PC-3 (cell line): ENCODE data around the gene TTBK2. TPM values are rescaled to one million over a fixed set of nuclear protein-coding genes. Genes with fewer than 3 reads are reported as not detected.

Experiments
- ATAC-seq: fragments of 200-7000 bp; cut with Tn5 transposase; 2 replicates; pipeline ENCODE4 v1.9.1; 2020; ENCODE audit warnings: mild to moderate bottlenecking, moderate library complexity
- BruUV-seq: library from RNA; stranded (reverse); fragments of 400-500 nt; replicated peaks from 2 replicates; lab custom pipeline; 2021; lab: Mats Ljungman, UMichigan
- CTCF ChIA-PET: fragments of 300-600 bp; sonication (Branson Sonifier 250); formaldehyde crosslinking; loops from one replicate; lab custom pipeline; 2022; ENCODE audit warnings: antibody characterized with exemption; lab: Charles Lee
- POLR2A ChIA-PET: fragments of 300-600 bp; sonication (Branson Sonifier 250); formaldehyde crosslinking; loops from one replicate; lab custom pipeline; 2022; ENCODE audit warnings: antibody characterized with exemption; ENCODE audit not compliant: unreplicated experiment; lab: Charles Lee
- DNase-seq: peaks from one replicate; pipeline ENCODE4 v3.0.0-alpha.2; 2015
- H2AFZ ChIP-seq: fragments of 300-600 bp; sonication (generic); 2 replicates; pipeline ENCODE4 v1.6.0; 2016; ENCODE audit warnings: antibody characterized with exemption, low read length
- H3F3A ChIP-seq: fragments of 300-600 bp; sonication (generic); one replicate; pipeline ENCODE4 v1.6.0; 2017; ENCODE audit warnings: antibody characterized with exemption, low read length, control low read depth, mild to moderate bottlenecking; ENCODE audit not compliant: unreplicated experiment
- H3K27ac ChIP-seq: fragments of 300-600 bp; sonication (generic); 2 replicates; pipeline ENCODE4 v1.5.1; 2016; ENCODE audit warnings: mild to moderate bottlenecking, low read length
- H3K27me3 ChIP-seq: fragments of 300-600 bp; sonication (generic); 2 replicates; pipeline ENCODE4 v1.6.1; 2016; ENCODE audit warnings: low read length, mixed read lengths
- H3K36me3 ChIP-seq: fragments of 300-600 bp; sonication (generic); 2 replicates; pipeline ENCODE4 v1.6.1; 2016; ENCODE audit warnings: low read depth, mixed run types, low read length, mixed read lengths
- H3K4me1 ChIP-seq: fragments of 300-600 bp; sonication (generic); 2 replicates; pipeline ENCODE4 v1.5.1; 2016; ENCODE audit warnings: low read length; ENCODE audit not compliant: insufficient read depth
- H3K4me2 ChIP-seq: fragments of 300-600 bp; sonication (generic); 2 replicates; pipeline ENCODE4 v1.6.0; 2016; ENCODE audit warnings: low read length
- H3K4me3 ChIP-seq: fragments of 300-600 bp; sonication (generic); 2 replicates; pipeline ENCODE4 v1.5.1; 2016; ENCODE audit warnings: mild to moderate bottlenecking, low read length, mixed read lengths
- H3K79me2 ChIP-seq: fragments of 300-600 bp; sonication (generic); 2 replicates; pipeline ENCODE4 v1.6.1; 2017; ENCODE audit warnings: low read length, mixed read lengths
- H3K9ac ChIP-seq: fragments of 300-600 bp; sonication (generic); 2 replicates; pipeline ENCODE4 v1.6.0; 2016; ENCODE audit warnings: mild to moderate bottlenecking, low read length
- H3K9me2 ChIP-seq: fragments of 300-600 bp; sonication (generic); replicated peaks from 2 replicates; pipeline ENCODE4 v1.6.1; 2016; ENCODE audit warnings: mixed run types, low read length, mixed read lengths
- H3K9me3 ChIP-seq: fragments of 300-600 bp; sonication (generic); 2 replicates; pipeline ENCODE4 v1.6.1; 2016; ENCODE audit warnings: low read length, mixed read lengths
- H4K20me1 ChIP-seq: fragments of 300-600 bp; sonication (generic); 2 replicates; pipeline ENCODE4 v1.6.1; 2016; ENCODE audit warnings: low read length, mixed read lengths
- EZH2 ChIP-seq: fragments of 300-600 bp; sonication (generic); IDR thresholded peaks from one replicate; pipeline ENCODE4 v1.6.1; 2017; ENCODE audit warnings: antibody characterized with exemption, mild to moderate bottlenecking, low read length; ENCODE audit not compliant: unreplicated experiment
- EZH2phosphoT487 ChIP-seq: fragments of 300-600 bp; sonication (generic); IDR thresholded peaks from 2 replicates; pipeline ENCODE4 v1.6.1; 2018; ENCODE audit warnings: mild to moderate bottlenecking, antibody characterized with exemption, low read length, borderline replicate concordance
- intact Hi-C: fragments of 100-400 bp; cut with micrococcal nuclease; formaldehyde crosslinking; loops from 2 replicates; pipeline ENCODE4 v1.9.0; 2023
- total RNA-seq: library from RNA; depleted of rRNA; stranded (reverse); fragments of >200 nt; gene quantifications from 2 replicates; pipeline ENCODE4 v1.2.3, GENCODE V29; 2014
- TF ChIP-seq, protein P1 (sequence below): fragments of 300-600 bp; sonication (generic); conservative IDR thresholded peaks from 2 replicates; pipeline ENCODE4 v1.5.1; 2017; ENCODE audit warnings: antibody characterized with exemption, low read depth, mild to moderate bottlenecking, low read length

The TTBK2 gene
- total RNA-seq, 1 experiment from 2014 or later, result 3.5 TPM

GRCh38 chr15:42931702-42932486 is 11.3 kb upstream of the TTBK2 start:
- no TSS peak for BruUV-seq
- no peaks in the 10 kb centered on the region for H3K27me3 ChIP-seq
- H3K9me3 ChIP-seq, result no peaks in the 10 kb centered on the region
- ATAC-seq (no peak), DNase-seq (no peak)
- H3K27ac ChIP-seq, result no peak overlapping the region
- H3K4me1 ChIP-seq, result peaks cover 6% of the 10 kb centered on the region
- CTCF ChIA-PET, result no interaction called here
- H3F3A ChIP-seq, result no peaks in the 10 kb centered on the region
- no peak for TF ChIP-seq EZH2
- TF ChIP-seq, protein P1, sequence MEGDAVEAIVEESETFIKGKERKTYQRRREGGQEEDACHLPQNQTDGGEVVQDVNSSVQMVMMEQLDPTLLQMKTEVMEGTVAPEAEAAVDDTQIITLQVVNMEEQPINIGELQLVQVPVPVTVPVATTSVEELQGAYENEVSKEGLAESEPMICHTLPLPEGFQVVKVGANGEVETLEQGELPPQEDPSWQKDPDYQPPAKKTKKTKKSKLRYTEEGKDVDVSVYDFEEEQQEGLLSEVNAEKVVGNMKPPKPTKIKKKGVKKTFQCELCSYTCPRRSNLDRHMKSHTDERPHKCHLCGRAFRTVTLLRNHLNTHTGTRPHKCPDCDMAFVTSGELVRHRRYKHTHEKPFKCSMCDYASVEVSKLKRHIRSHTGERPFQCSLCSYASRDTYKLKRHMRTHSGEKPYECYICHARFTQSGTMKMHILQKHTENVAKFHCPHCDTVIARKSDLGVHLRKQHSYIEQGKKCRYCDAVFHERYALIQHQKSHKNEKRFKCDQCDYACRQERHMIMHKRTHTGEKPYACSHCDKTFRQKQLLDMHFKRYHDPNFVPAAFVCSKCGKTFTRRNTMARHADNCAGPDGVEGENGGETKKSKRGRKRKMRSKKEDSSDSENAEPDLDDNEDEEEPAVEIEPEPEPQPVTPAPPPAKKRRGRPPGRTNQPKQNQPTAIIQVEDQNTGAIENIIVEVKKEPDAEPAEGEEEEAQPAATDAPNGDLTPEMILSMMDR, result no peak
- TF ChIP-seq EZH2phosphoT487, result no peak
- no peak overlapping the region for H3K9ac ChIP-seq
- H3K79me2 ChIP-seq, result no peaks in the 10 kb centered on the region
- POLR2A ChIA-PET, result no interaction called here
- no peaks in the 10 kb centered on the region for H3K36me3 ChIP-seq
- H2AFZ ChIP-seq, result no peak overlapping the region
- H3K4me2 ChIP-seq, result no peak overlapping the region
- no peaks in the 10 kb centered on the region for H4K20me1 ChIP-seq
- no peak overlapping the region for H3K4me3 ChIP-seq
- intact Hi-C loops, result no loop called here
- no peaks in the 10 kb centered on the region for H3K9me2 ChIP-seq

DNA sequence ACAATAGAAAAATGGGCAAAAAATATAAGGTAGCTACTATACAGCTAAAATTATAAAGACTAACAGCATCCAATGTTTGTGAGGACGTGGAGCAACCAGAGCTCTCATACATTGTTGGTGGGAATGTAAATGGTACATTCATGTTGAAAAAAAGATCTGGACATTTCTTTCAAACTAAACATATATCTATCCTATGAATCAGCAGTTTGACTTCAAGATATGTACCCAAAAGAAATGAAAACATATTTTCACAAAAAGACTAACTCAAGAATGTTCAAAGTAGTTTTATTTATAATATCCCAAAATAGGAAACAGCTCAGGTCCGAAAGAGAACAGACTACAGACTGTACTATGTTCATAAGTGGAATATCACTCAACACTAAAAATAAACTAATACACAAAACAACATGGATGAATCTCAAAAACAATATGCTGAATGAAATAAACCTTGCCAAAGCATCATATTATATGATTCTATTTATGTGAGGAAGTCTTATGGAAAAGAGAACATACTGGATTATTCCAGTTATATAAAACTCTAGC is 8.8 kb upstream of the TTBK2 start:
- Histone ChIP-seq H3K4me2 (no peak overlapping the region), H3K9me3 (no peaks in the 10 kb centered on the region), H2AFZ (no peak overlapping the region), H3K79me2 (no peaks in the 10 kb centered on the region), H3K36me3 (no peaks in the 10 kb centered on the region), H3K9me2 (no peaks in the 10 kb centered on the region), H3K27ac (no peak overlapping the region), H3F3A (no peaks in the 10 kb centered on the region), H3K4me1 (no peaks in the 10 kb centered on the region; the same call in 1 of the 2 replicates), H3K4me3 (no peak overlapping the region), H3K9ac (no peak overlapping the region), H4K20me1 (no peaks in the 10 kb centered on the region), H3K27me3 (no peaks in the 10 kb centered on the region)
- ATAC-seq (no peak), DNase-seq (no peak)
- intact Hi-C loops, result no loop called here
- TF ChIP-seq, protein P1, result no peak
- TF ChIP-seq EZH2phosphoT487 (no peak), EZH2 (no peak)
- no TSS peak for BruUV-seq
- ChIA-PET POLR2A (no interaction called here), CTCF (interaction anchor here (0.7 kb wide), 1 partner anchor 11 kb away, joined by 4 read pairs; no protein-coding TSS in a partner anchor)

- ATAC-seq (no peak), DNase-seq (no peak)
- CTCF ChIA-PET, result interaction anchor here (0.5 kb wide), 1 partner anchor 121 kb away, joined by 3 read pairs; no protein-coding TSS in a partner anchor
- intact Hi-C loops, result no loop called here
- Histone ChIP-seq H3K27ac (no peak overlapping the region), H3K4me3 (peak overlapping the region; percentile 74), H3K9me2 (no peaks in the 10 kb centered on the region), H3K9ac (no peak overlapping the region), H3K27me3 (no peaks in the 10 kb centered on the region), H4K20me1 (no peaks in the 10 kb centered on the region), H3K4me2 (peak overlapping the region; percentile 84), H3K79me2 (peaks cover 24% of the 10 kb centered on the region; the same call in 1 of the 2 replicates), H3K4me1 (peaks cover 21% of the 10 kb centered on the region), H3K9me3 (no peaks in the 10 kb centered on the region), H2AFZ (peak overlapping the region; percentile 84), H3K36me3 (no peaks in the 10 kb centered on the region), H3F3A (no peaks in the 10 kb centered on the region)
- TF ChIP-seq, protein P1, result no peak
- TF ChIP-seq EZH2 (no peak), EZH2phosphoT487 (no peak)
- POLR2A ChIA-PET, result no interaction called here
- BruUV-seq, result TSS peak; percentile 50
These were observed 759 bp upstream of the TTBK2 start for GRCh38 chr15:42921342-42921731.
